Endothelial cell of umbilical vein (primary cell): Measurements from ENCODE around the gene ADRA2C. TPM values are rescaled to one million over a fixed set of nuclear protein-coding genes. Genes with fewer than 3 reads are reported as not detected.

Source experiments
- BruUV-seq: library from RNA; stranded (reverse); fragments of 400-500 nt; replicated peaks from 2 replicates; lab custom pipeline; 2021; lab: Mats Ljungman, UMichigan
- CTCF ChIA-PET: fragments of 300-600, 350-600 bp; sonication (Branson Sonifier 250); formaldehyde crosslinking; loops from one replicate; lab custom pipeline; 2021; ENCODE audit warnings: antibody characterized with exemption, inconsistent platforms; lab: Charles Lee
- POLR2A ChIA-PET: fragments of 300-600, 350-600 bp; sonication (Branson Sonifier 250); formaldehyde crosslinking; loops from one replicate; lab custom pipeline; 2021; ENCODE audit warnings: antibody characterized with exemption, inconsistent platforms; lab: Charles Lee
- DNase-seq: peaks from one replicate; pipeline ENCODE4 v3.0.0-alpha.2; 2011; ENCODE audit warnings: low read depth, low spot score
- FAIRE-seq: peaks from 2 replicates; lab custom pipeline; 2011; peaks lifted over from hg19 to GRCh38; lab: Jason Lieb, UNC
- H2AFZ ChIP-seq: 2 replicates; pipeline ENCODE4 v1.6.0; 2012; ENCODE audit warnings: low read depth, low read length, control low read depth, inconsistent platforms
- H3K27ac ChIP-seq: 2 replicates; pipeline ENCODE4 v1.5.1; 2011; ENCODE audit warnings: low read depth, mild to moderate bottlenecking, control low read depth, low read length, moderate library complexity; ENCODE audit not compliant: insufficient read depth
- H3K27me3 ChIP-seq, 2 experiments: 2 replicates each; pipeline versions ENCODE4 v1.6.0 to v1.6.1; 2011; ENCODE audit warnings: low read length in 2 of 2, mixed read lengths in 1 of 2; ENCODE audit not compliant: control insufficient read depth in 2 of 2, insufficient read depth in 2 of 2
- H3K36me3 ChIP-seq, 2 experiments: 2 replicates in 1 of 2; 3 replicates in 1 of 2; pipeline ENCODE4 v1.5.1; 2011; ENCODE audit warnings: low read length in 2 of 2, mild to moderate bottlenecking in 1 of 2, moderate library complexity in 1 of 2; ENCODE audit not compliant: control insufficient read depth in 2 of 2, insufficient read depth in 2 of 2; ENCODE audit errors: extremely low read depth in 1 of 2
- H3K4me1 ChIP-seq: 3 replicates; pipeline ENCODE4 v1.5.1; 2011; ENCODE audit warnings: mild to moderate bottlenecking, low read length; ENCODE audit not compliant: control insufficient read depth, insufficient read depth; ENCODE audit errors: extremely low read depth
- H3K4me2 ChIP-seq: 2 replicates; pipeline ENCODE4 v1.6.1; 2011; ENCODE audit warnings: low read length, control low read depth, mixed read lengths; ENCODE audit not compliant: insufficient read depth
- H3K4me3 ChIP-seq, 3 experiments: fragments of 200-600 bp in 1 of 3; sonication (generic), shearing (Covaris generic) in 1 of 3; replicated peaks in 1 of 3; 2 replicates each; pipeline ENCODE4 v1.5.1; 2011 to 2016; ENCODE audit warnings: control low read depth in 3 of 3, low read length in 3 of 3, mild to moderate bottlenecking in 2 of 3, inconsistent platforms in 1 of 3, low read depth in 1 of 3, moderate library complexity in 1 of 3; ENCODE audit not compliant: insufficient read depth in 1 of 3
- H3K79me2 ChIP-seq: 2 replicates; pipeline ENCODE4 v1.6.0; 2012; ENCODE audit warnings: low read length, inconsistent platforms; ENCODE audit not compliant: control insufficient read depth, insufficient read depth
- H3K9ac ChIP-seq: replicated peaks from 2 replicates; pipeline ENCODE3; 2011; ENCODE audit warnings: low read length, control low read depth; ENCODE audit not compliant: insufficient read depth; ENCODE audit errors: extremely low read depth
- H3K9me1 ChIP-seq: replicated peaks from 3 replicates; pipeline ENCODE4 v1.6.0; 2011; ENCODE audit warnings: mild to moderate bottlenecking, low read length; ENCODE audit not compliant: control insufficient read depth, insufficient read depth; ENCODE audit errors: extremely low read depth
- H3K9me3 ChIP-seq: replicated peaks from 2 replicates; pipeline ENCODE4 v1.5.1; 2012; ENCODE audit warnings: low read length, inconsistent platforms; ENCODE audit not compliant: control insufficient read depth, insufficient read depth
- H4K20me1 ChIP-seq: replicated peaks from 2 replicates; pipeline ENCODE3; 2011; ENCODE audit warnings: mild to moderate bottlenecking, low read length; ENCODE audit not compliant: control insufficient read depth, insufficient read depth; ENCODE audit errors: extremely low read depth
- CTCF ChIP-seq, 2 donors: IDR thresholded peaks; 1 replicate in 1 of 2; 2 replicates in 1 of 2; pipeline ENCODE4 v1.5.1; 2011; ENCODE audit warnings: low read length in 2 of 2, mild to moderate bottlenecking in 2 of 2, moderate library complexity in 2 of 2, control low read depth in 1 of 2, inconsistent platforms in 1 of 2, low read depth in 1 of 2; ENCODE audit not compliant: insufficient read depth in 1 of 2; ENCODE audit errors: extremely low read depth in 1 of 2
- EZH2 ChIP-seq: IDR thresholded peaks from 2 replicates; pipeline ENCODE4 v1.6.1; 2012; ENCODE audit warnings: borderline replicate concordance, low read depth, mild to moderate bottlenecking, moderate library complexity, low read length, inconsistent platforms; ENCODE audit not compliant: severe bottlenecking
- FOS ChIP-seq: IDR thresholded peaks from 2 replicates; pipeline ENCODE4 v1.6.1; 2011; ENCODE audit warnings: mild to moderate bottlenecking, low read length, moderate library complexity, borderline replicate concordance; ENCODE audit not compliant: insufficient read depth
- GATA2 ChIP-seq: IDR thresholded peaks from 2 replicates; pipeline ENCODE4 v1.7.0; 2011; ENCODE audit warnings: low read depth, mild to moderate bottlenecking, moderate library complexity, mixed read lengths, low read length; ENCODE audit not compliant: insufficient read length, insufficient read depth
- JUN ChIP-seq: IDR thresholded peaks from 2 replicates; pipeline ENCODE4 v1.6.1; 2011; ENCODE audit warnings: borderline replicate concordance, low read depth; ENCODE audit not compliant: insufficient read length, insufficient read depth
- MAX ChIP-seq: IDR thresholded peaks from 2 replicates; pipeline ENCODE4 v1.6.1; 2011; ENCODE audit not compliant: insufficient read depth, insufficient read length
- MYC ChIP-seq: IDR thresholded peaks from one replicate; pipeline ENCODE4 v1.6.1; 2011; ENCODE audit warnings: mild to moderate bottlenecking, low read depth, low read length
- POLR2A ChIP-seq: IDR thresholded peaks from 2 replicates; pipeline ENCODE4 v1.6.1; 2012; ENCODE audit warnings: low read depth, mild to moderate bottlenecking, control low read depth, low read length
- POLR2AphosphoS5 ChIP-seq: IDR thresholded peaks from 2 replicates; pipeline ENCODE4 v1.6.1; 2012; ENCODE audit warnings: low read depth, mild to moderate bottlenecking, control low read depth, low read length, moderate library complexity; ENCODE audit not compliant: insufficient read depth
- dilution Hi-C: fragments of 300-500 bp; cut with MboI; formaldehyde crosslinking; loops from one replicate; pipeline ENCODE4 v1.15.0; 2019; ENCODE audit warnings: low sequenced_read_pairs; ENCODE audit not compliant: extremely low pct_ligation_motif_present
- intact Hi-C: fragments of 100-400 bp; cut with micrococcal nuclease; formaldehyde crosslinking; loops from one replicate; pipeline ENCODE4 v1.10.0; 2022
- polyA plus RNA-seq, 4 experiments: library from polyadenylated mRNA; depleted of rRNA in 3 of 4; stranded (reverse) in 3 of 4; unstranded in 1 of 4; fragments of >200 nt; gene quantifications; 2 replicates each; pipeline versions ENCODE4 v1.2.1 to v1.2.3, GENCODE V29; 2011 to 2012; ENCODE audit warnings: missing spikeins in 1 of 4
- total RNA-seq: library from RNA; stranded (reverse); gene quantifications from 2 replicates; pipeline ENCODE4 v1.2.3, GENCODE V29; 2021

The ADRA2C gene
- total and polyA plus RNA-seq, 2 donors (not counting 3 experiments of a cell fraction or from before 2014, with no cell fraction given), result 0.03 to 0.40 TPM

- Histone ChIP-seq H3K27me3 (peaks cover 0 to 2% of the 10 kb centered on the region in 2 experiments), H3K36me3 (no peaks in the 10 kb centered on the region), H3K9ac (no peak overlapping the region), H2AFZ (no peak overlapping the region), H3K27ac (no peak overlapping the region), H4K20me1 (no peaks in the 10 kb centered on the region), H3K9me1 (no peaks in the 10 kb centered on the region), H3K79me2 (no peaks in the 10 kb centered on the region), H3K4me1 (no peaks in the 10 kb centered on the region), H3K9me3 (no peaks in the 10 kb centered on the region), H3K4me3 (no peak overlapping the region), H3K4me2 (no peak overlapping the region)
- BruUV-seq, result no TSS peak
- no peak for DNase-seq
- ChIA-PET POLR2A (no interaction called here), CTCF (no interaction called here)
- TF ChIP-seq POLR2A, result no peak
- TF ChIP-seq MYC, result no peak
- TF ChIP-seq FOS, result no peak
- TF ChIP-seq EZH2, result no peak
- TF ChIP-seq CTCF (IDR thresholded peaks at IDR 0.05; ENCODE audit: extremely low read depth in 1 of 2, insufficient read depth in 1 of 2, low read depth in 1 of 2, low read length in 2 of 2), result no peak
- no peak for TF ChIP-seq JUN
- TF ChIP-seq POLR2AphosphoS5, result no peak
- TF ChIP-seq GATA2, result no peak
- TF ChIP-seq MAX, result no peak
- no peak for FAIRE-seq
- intact Hi-C loops (no loop called here), dilution Hi-C loops (no loop called here)
Observed at GRCh38 chr4:3753726-3754412, 12.3 kb upstream of the ADRA2C start.
